Common myeloid progenitor, CD34-positive (primary cell): ENCODE results near the gene GINS3.

Source experiments
- CTCF ChIA-PET: fragments of 350-600 bp; sonication (Branson Sonifier 250); formaldehyde crosslinking; loops from one replicate; lab custom pipeline; 2021; ENCODE audit warnings: antibody characterized with exemption; lab: Charles Lee
- POLR2A ChIA-PET: fragments of 350-600 bp; sonication (Branson Sonifier 250); formaldehyde crosslinking; loops from one replicate; lab custom pipeline; 2021; ENCODE audit warnings: antibody characterized with exemption; lab: Charles Lee
- DNase-seq, 3 donors: peaks; one replicate each; pipeline versions ENCODE4 v3.0.0 to v3.0.0-alpha.2; 2013
- H3K27ac ChIP-seq, 2 experiments: 1 replicate in 1 of 2; 2 replicates in 1 of 2; pipeline ENCODE4 v1.7.0; 2013; ENCODE audit warnings: inconsistent platforms in 2 of 2, low read length in 2 of 2, mild to moderate bottlenecking in 2 of 2, low read depth in 1 of 2, moderate library complexity in 1 of 2; ENCODE audit not compliant: severe bottlenecking in 2 of 2, insufficient read depth in 1 of 2, poor library complexity in 1 of 2
- H3K27me3 ChIP-seq, 5 experiments: replicated peaks in 2 of 5; 1 replicate in 3 of 5; 2 replicates in 2 of 5; pipeline versions ENCODE4 v1.6.1 to v1.7.0; 2013; ENCODE audit warnings: low read length in 4 of 5, mild to moderate bottlenecking in 2 of 5, moderate library complexity in 2 of 5, inconsistent platforms in 1 of 5; ENCODE audit not compliant: insufficient read depth in 5 of 5, control insufficient read depth in 4 of 5
- H3K36me3 ChIP-seq, 4 experiments: 1 replicate in 2 of 4; 2 replicates in 2 of 4; pipeline versions ENCODE4 v1.6.1 to v1.7.0; 2013; ENCODE audit warnings: low read length in 3 of 4, control low read depth in 1 of 4, mild to moderate bottlenecking in 1 of 4; ENCODE audit not compliant: control insufficient read depth in 4 of 4, insufficient read depth in 4 of 4
- H3K4me1 ChIP-seq, 4 experiments: 1 replicate in 3 of 4; 2 replicates in 1 of 4; pipeline versions ENCODE4 v1.6.1 to v1.7.1; 2013; ENCODE audit warnings: low read length in 3 of 4, mild to moderate bottlenecking in 3 of 4, control low read depth in 1 of 4, inconsistent platforms in 1 of 4, moderate library complexity in 1 of 4; ENCODE audit not compliant: control insufficient read depth in 4 of 4, insufficient read depth in 4 of 4; ENCODE audit errors: control extremely low read depth in 1 of 4
- H3K4me3 ChIP-seq, 7 experiments: 1 replicate in 4 of 7; 2 replicates in 3 of 7; pipeline versions ENCODE4 v1.5.1 to v1.7.0; 2013; ENCODE audit warnings: mild to moderate bottlenecking in 7 of 7, low read length in 6 of 7, moderate library complexity in 6 of 7, inconsistent platforms in 2 of 7, low read depth in 2 of 7, control low read depth in 1 of 7; ENCODE audit not compliant: insufficient read depth in 4 of 7, control insufficient read depth in 1 of 7; ENCODE audit errors: extremely low read depth in 1 of 7
- H3K9me3 ChIP-seq, 5 experiments: 1 replicate in 4 of 5; 2 replicates in 1 of 5; pipeline versions ENCODE4 v1.6.1 to v1.7.1; 2013; ENCODE audit warnings: low read length in 4 of 5, mild to moderate bottlenecking in 2 of 5, inconsistent platforms in 1 of 5, low read depth in 1 of 5, moderate library complexity in 1 of 5; ENCODE audit not compliant: control insufficient read depth in 4 of 5, insufficient read depth in 2 of 5; ENCODE audit errors: control extremely low read depth in 1 of 5
- WGBS: methylation state at CpG from one replicate; pipeline ENCODE4 v1.1.5; 2013; ENCODE audit not compliant: insufficient coverage; 5-methylcytosine and 5-hydroxymethylcytosine counted together

The GINS3 gene

DNA sequence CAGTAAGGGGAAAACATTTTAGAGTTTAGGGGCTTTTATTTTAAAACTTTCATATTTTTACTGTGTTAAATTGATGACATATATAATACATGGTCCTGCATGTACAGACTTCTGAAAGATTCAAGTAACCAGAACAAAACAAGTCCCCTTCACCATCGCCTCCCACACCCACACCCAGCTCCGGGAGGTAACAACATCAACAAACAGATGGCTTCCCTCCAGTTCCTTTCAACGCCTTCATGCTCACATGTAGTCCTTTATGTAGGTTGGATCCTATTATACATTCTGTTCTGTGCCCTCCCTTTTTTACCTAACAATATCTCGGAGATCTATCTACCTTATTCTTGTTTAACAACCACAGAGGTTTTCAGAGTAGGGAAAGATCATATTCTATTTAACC, 30.5 kb downstream of the GINS3 start:
- POLR2A ChIA-PET = no interaction called here
- Histone ChIP-seq H3K27ac (no peak overlapping the region), H3K36me3 (no peaks in the 10 kb centered on the region), H3K4me1 (peaks cover 10 to 29% (median 23%) of the 10 kb centered on the region in 4 experiments), H3K9me3 (no peaks in the 10 kb centered on the region), H3K27me3 (peaks cover 0 to 48% (median 16%) of the 10 kb centered on the region in 5 experiments), H3K4me3 (no peak overlapping the region)
- no peak for DNase-seq
- CTCF ChIA-PET = interaction anchor here (1.5 kb wide), 1 partner anchor 86 kb away, joined by 3 read pairs; no protein-coding TSS in a partner anchor
- WGBS = 100% methylated on average over 1 of the region's 4 CpGs

- H3K4me3 ChIP-seq = peak overlapping the region in 1 of 7 experiments; percentile 23
- H3K27ac ChIP-seq = no peak overlapping the region
- H3K9me3 ChIP-seq = no peaks in the 10 kb centered on the region
- ChIA-PET CTCF (interaction anchor here (0.9 kb wide), 1 partner anchor 61 kb away, joined by 3 read pairs; no protein-coding TSS in a partner anchor), POLR2A (no interaction called here)
- 96% methylated on average over 7 of the region's 8 CpGs for WGBS
- no peaks in the 10 kb centered on the region for H3K36me3 ChIP-seq
- H3K4me1 ChIP-seq = peaks cover 10 to 29% (median 23%) of the 10 kb centered on the region in 4 experiments
- DNase-seq = no peak
- H3K27me3 ChIP-seq = peaks cover 0 to 62% (median 22%) of the 10 kb centered on the region in 5 experiments
These were observed 33.0 kb downstream of the GINS3 start for GRCh38 chr16:58425245-58425644.

DNA sequence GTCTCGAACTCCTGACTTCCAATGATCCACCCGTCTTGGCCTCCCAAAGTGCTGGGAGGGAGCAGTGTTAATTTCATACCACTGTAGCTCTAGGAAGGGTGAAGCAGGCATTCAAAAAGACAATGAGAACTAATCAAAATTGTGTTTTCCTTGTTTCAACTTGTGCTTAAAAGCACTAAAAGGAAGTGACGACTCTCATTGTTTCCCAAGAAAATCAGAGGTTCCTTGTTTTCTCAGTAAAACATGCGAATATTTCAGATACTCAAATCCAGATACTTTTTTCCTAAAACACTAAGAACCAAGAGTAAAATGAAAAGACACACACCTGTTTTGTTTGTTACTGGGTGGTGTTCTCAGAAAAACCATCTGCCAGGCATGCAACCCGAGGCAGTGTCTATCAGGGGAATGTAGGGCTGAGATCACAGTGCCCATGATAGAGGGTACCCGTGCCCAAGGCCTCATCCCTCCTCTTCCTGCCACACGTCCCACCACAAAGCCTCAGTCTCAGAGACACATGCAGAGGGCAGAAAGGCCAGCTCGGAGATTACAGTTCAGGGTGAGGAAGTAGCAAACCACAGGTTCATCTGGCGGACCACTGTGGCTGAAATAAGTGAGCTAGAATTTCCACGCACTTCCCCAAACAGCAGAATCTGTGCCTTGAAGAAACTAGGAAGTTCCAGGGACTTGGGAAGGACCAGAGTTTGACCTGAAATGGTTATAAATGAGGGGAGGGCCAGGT, 33.7 kb downstream of the GINS3 start:
- POLR2A ChIA-PET = interaction anchor here (1.2 kb wide), 1 partner anchor 14 kb away, joined by 4 read pairs; no protein-coding TSS in a partner anchor

GRCh38 chr16:58426966-58427365, 34.7 kb downstream of the GINS3 start:
- Histone ChIP-seq H3K9me3 (no peaks in the 10 kb centered on the region), H3K27me3 (peaks cover 0 to 62% (median 22%) of the 10 kb centered on the region in 5 experiments), H3K4me1 (peaks cover 10 to 26% (median 23%) of the 10 kb centered on the region in 4 experiments), H3K36me3 (no peaks in the 10 kb centered on the region), H3K27ac (no peak overlapping the region), H3K4me3 (no peak overlapping the region)
- WGBS = 25% methylated on average over 2 of the region's 2 CpGs
- peak in 2 of 3 donors; percentile 26 to 31 for DNase-seq
- CTCF ChIA-PET = interaction anchor here (1.0 to 1.6 kb wide), 6 partner anchors 9 to 73 kb away, joined by 3 to 5 read pairs (median 4); partner anchors contain the start of gene NDRG4
- POLR2A ChIA-PET = interaction anchor here (0.5 to 1.2 kb wide), 3 partner anchors 13 to 304 kb away, joined by 4 to 6 read pairs (median 4); no protein-coding TSS in a partner anchor

More for the DNA sequence above, 33.7 kb downstream of the GINS3 start:
- 16% methylated on average over 5 of the region's 10 CpGs for WGBS
- DNase-seq = peak; percentile 92 to 99 (median 98)
- no peaks in the 10 kb centered on the region for H3K36me3 ChIP-seq
- peak overlapping the region in 1 of 7 experiments; percentile 23 for H3K4me3 ChIP-seq
- CTCF ChIA-PET = interaction anchor here (0.7 to 1.6 kb wide), 6 partner anchors 10 to 89 kb away, joined by 3 to 5 read pairs (median 3); no protein-coding TSS in a partner anchor
- H3K4me1 ChIP-seq = peaks cover 10 to 29% (median 23%) of the 10 kb centered on the region in 4 experiments
- no peaks in the 10 kb centered on the region for H3K9me3 ChIP-seq
- no peak overlapping the region for H3K27ac ChIP-seq
- peaks cover 0 to 60% (median 22%) of the 10 kb centered on the region in 5 experiments for H3K27me3 ChIP-seq

DNA sequence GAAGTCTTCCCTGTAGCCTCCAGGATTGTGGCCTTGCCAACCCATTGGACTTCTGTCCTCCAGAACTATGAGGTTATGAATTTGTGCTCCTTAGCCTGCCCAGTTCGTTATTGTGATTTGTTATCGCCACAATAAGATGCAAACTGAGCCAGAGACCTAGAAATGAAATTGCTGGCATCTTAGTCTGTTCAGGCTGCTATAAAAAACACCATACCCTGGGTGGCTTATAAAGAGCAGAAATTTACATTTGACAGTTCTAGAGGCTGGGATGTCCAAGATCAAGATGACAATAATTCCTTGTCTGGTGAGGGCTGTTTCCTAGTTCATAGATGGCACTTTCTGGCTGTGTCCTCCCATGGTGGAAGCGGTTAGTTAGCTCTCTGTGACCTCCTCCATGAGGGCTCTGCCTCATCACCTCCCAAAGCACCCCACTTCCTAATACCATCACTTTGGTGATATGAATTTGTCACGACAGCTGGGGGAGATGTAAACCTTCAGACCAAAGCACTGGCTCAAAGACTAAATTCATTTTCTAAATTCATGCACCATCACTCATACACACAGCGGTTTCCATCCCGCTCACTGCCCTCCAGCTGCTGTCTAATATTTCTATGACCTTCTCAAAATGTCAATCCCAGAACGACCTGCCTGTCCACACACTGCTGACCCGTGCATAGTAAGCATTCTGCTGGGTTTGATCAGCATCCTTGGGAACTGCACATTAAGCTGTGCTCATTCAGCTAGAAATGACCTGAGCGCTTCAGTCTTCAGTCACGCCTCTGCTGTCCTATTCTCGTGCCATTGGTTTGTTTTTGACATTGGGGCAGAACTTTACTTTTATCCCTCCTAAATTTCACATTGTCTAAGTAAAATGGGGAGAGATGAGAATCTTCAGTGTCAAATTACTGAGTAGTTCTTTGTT, 36.6 kb downstream of the GINS3 start:
- DNase-seq = no peak
- ChIA-PET CTCF (interaction anchor here (1.0 kb wide), 2 partner anchors 21 to 80 kb away, joined by 3 to 4 read pairs; no protein-coding TSS in a partner anchor), POLR2A (no interaction called here)
- Histone ChIP-seq H3K4me3 (no peak overlapping the region), H3K36me3 (no peaks in the 10 kb centered on the region), H3K27me3 (peaks cover 0 to 49% (median 14%) of the 10 kb centered on the region in 5 experiments), H3K27ac (no peak overlapping the region), H3K4me1 (peaks cover 10 to 26% (median 23%) of the 10 kb centered on the region in 4 experiments), H3K9me3 (no peaks in the 10 kb centered on the region)
- 87% methylated on average over 7 of the region's 11 CpGs for WGBS

DNA sequence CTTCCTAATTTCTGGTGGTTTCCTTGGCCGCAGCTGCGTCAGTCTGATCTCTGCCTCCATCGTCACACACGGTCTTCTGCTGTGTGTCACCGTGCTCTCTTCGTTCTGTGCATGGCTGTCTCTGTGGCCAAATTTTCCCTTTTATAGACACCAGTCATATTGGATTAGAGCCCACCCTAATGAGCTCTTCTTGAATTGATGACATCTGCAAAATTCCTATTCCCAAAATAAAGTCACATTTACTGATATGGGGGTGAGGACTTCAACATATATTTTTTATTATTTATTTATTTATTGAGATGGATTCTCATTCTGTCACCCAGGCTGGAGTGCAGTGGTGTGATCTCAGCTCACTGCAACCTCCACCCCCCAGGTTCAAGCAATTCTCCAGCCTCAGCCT, 38.4 kb downstream of the GINS3 start:
- Histone ChIP-seq H3K4me3 (no peak overlapping the region), H3K27me3 (peaks cover 0 to 49% (median 14%) of the 10 kb centered on the region in 5 experiments), H3K4me1 (peaks cover 7 to 18% (median 16%) of the 10 kb centered on the region in 4 experiments), H3K9me3 (no peaks in the 10 kb centered on the region), H3K36me3 (no peaks in the 10 kb centered on the region), H3K27ac (no peak overlapping the region)
- DNase-seq = no peak
- ChIA-PET POLR2A (no interaction called here), CTCF (interaction anchor here (1.7 kb wide), 2 partner anchors 11 to 13 kb away, joined by 3 to 5 read pairs; no protein-coding TSS in a partner anchor)
- 100% methylated on average over 2 of the region's 6 CpGs for WGBS
